ENCODE results near the gene PLEK.
"Not testable (repeated sequence)": the region's sequence is repeated elsewhere in the genome, so short reads cannot be mapped to it uniquely, and the experiment has no call there.

PLEK gene

DNA sequence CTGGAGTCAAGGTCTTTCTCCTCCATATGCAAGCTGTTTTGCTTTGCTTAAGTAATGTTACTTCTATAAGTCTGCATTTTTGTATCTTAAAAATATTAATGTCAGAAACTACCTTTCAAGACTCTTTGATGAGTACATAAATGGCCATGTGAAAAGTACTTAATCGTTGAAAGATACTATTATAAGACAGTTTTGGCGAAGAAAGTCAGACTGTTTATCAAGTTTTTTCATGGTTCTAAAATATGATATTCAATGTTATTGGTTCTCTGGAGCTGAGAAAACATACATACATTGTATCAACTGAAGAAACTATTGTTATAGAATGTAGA, 76.9 kb downstream of the PLEK start:
- no peak for DNase-seq
- H3K36me3 ChIP-seq (replicated peaks) = no peaks in the 10 kb centered on the region
- TF ChIP-seq, protein P1, sequence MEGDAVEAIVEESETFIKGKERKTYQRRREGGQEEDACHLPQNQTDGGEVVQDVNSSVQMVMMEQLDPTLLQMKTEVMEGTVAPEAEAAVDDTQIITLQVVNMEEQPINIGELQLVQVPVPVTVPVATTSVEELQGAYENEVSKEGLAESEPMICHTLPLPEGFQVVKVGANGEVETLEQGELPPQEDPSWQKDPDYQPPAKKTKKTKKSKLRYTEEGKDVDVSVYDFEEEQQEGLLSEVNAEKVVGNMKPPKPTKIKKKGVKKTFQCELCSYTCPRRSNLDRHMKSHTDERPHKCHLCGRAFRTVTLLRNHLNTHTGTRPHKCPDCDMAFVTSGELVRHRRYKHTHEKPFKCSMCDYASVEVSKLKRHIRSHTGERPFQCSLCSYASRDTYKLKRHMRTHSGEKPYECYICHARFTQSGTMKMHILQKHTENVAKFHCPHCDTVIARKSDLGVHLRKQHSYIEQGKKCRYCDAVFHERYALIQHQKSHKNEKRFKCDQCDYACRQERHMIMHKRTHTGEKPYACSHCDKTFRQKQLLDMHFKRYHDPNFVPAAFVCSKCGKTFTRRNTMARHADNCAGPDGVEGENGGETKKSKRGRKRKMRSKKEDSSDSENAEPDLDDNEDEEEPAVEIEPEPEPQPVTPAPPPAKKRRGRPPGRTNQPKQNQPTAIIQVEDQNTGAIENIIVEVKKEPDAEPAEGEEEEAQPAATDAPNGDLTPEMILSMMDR (IDR thresholded peaks at IDR 0.05; ENCODE audit: low read depth, low read length, missing control alignments) = no peak
- H3K4me3 ChIP-seq (ENCODE audit: low read depth, low read length) = no peak overlapping the region
- H3K27me3 ChIP-seq (replicated peaks) = no peaks in the 10 kb centered on the region
- no peak overlapping the region for H3K27ac ChIP-seq
- in situ Hi-C loops (cut with HindIII; ENCODE audit: low pct_ligation_motif_present, low sequenced_read_pairs) = no loop called here

DNA sequence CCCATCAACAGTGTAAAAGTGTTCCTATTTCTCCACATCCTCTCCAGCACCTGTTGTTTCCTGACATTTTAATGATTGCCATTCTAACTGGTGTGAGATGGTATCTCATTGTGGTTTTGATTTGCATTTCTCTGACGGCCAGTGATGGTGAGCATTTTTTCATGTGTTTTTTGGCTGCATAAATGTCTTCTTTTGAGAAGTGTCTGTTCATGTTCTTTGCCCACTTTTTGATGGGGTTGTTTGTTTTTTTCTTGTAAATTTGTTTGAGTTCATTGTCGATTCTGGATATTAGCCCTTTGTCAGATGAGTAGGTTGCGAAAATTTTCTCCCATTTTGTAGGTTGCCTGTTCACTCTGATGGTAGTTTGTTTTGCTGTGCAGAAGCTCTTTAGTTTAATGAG, 81.3 kb downstream of the PLEK start:
- H3K27me3 ChIP-seq (replicated peaks); H3K27ac ChIP-seq; H3K36me3 ChIP-seq (replicated peaks); in situ Hi-C loops (cut with HindIII; ENCODE audit: low pct_ligation_motif_present, low sequenced_read_pairs); H3K4me3 ChIP-seq (ENCODE audit: low read depth, low read length); DNase-seq: not testable (repeated sequence)
